HG03139 (cell line): Measurements from ENCODE around the gene RAB40B.
"Not testable (repeated sequence)": the region's sequence is repeated elsewhere in the genome, so short reads cannot be mapped to it uniquely, and the experiment has no call there.

Experiments used
- ATAC-seq: cut with Tn5 transposase; IDR thresholded peaks from one replicate; pipeline ENCODE4 v1.9.1; 2021; ENCODE audit not compliant: unreplicated experiment

Gene RAB40B

GRCh38 chr17:82698065-82698973, at the start of gene RAB40B:
RAB40B (minus strand) TSS chr17:82698698; CDS start chr17:82698596, 102 bp downstream.
- ATAC-seq: peak; percentile 92

- no peak for ATAC-seq
Measured at GRCh38 chr17:82745524-82745923, 47.0 kb upstream of the RAB40B start.

- ATAC-seq: not testable (repeated sequence)
Measured at GRCh38 chr17:82744736-82745135, 46.2 kb upstream of the RAB40B start.

GRCh38 chr17:82743344-82744219, 45.1 kb upstream of the RAB40B start:
- no peak for ATAC-seq

- ATAC-seq: no peak
Measured at GRCh38 chr17:82740906-82741759, 42.6 kb upstream of the RAB40B start.

GRCh38 chr17:82737967-82738877, 39.7 kb upstream of the RAB40B start:
- ATAC-seq: no peak

- ATAC-seq: no peak
Measured at GRCh38 chr17:82736511-82737185, 38.1 kb upstream of the RAB40B start.

- no peak for ATAC-seq
Measured at GRCh38 chr17:82734987-82735866, 36.7 kb upstream of the RAB40B start, which contains the start of gene FN3K. FN3K (plus strand) TSS chr17:82735615; CDS start chr17:82735637, 22 bp downstream.

GRCh38 chr17:82732118-82732743, 33.7 kb upstream of the RAB40B start:
- ATAC-seq: no peak

- ATAC-seq: no peak
Measured at GRCh38 chr17:82729479-82730260, 31.2 kb upstream of the RAB40B start.

GRCh38 chr17:82726427-82726826, 27.9 kb upstream of the RAB40B start:
- ATAC-seq: no peak

GRCh38 chr17:82723169-82723807, 24.8 kb upstream of the RAB40B start:
- no peak for ATAC-seq

- ATAC-seq: no peak
Measured at GRCh38 chr17:82722341-82723013, 24.0 kb upstream of the RAB40B start.

- ATAC-seq: no peak
Measured at GRCh38 chr17:82720204-82720603, 21.7 kb upstream of the RAB40B start.

- no peak for ATAC-seq
Measured at GRCh38 chr17:82718986-82719685, 20.6 kb upstream of the RAB40B start.
